Neural progenitor cell (in vitro differentiated cells): Measurements from ENCODE around the gene NOTCH1. TPM values are rescaled to one million over a fixed set of nuclear protein-coding genes. Genes with fewer than 3 reads are reported as not detected.

Experiments
- DNase-seq: peaks from one replicate; pipeline ENCODE4 v3.0.0-alpha.2; 2016; ENCODE audit warnings: low spot score
- H2AFZ ChIP-seq: fragments of 200-600 bp; sonication (generic); replicated peaks from 2 replicates; pipeline ENCODE4 v1.6.1; 2016; ENCODE audit warnings: antibody characterized with exemption
- H3F3A ChIP-seq: fragments of 200-600 bp; sonication (generic); 2 replicates; pipeline ENCODE4 v1.6.1; 2016; ENCODE audit warnings: antibody characterized with exemption, low read depth
- H3K27ac ChIP-seq: fragments of 200-600 bp; sonication (generic); 2 replicates; pipeline ENCODE4 v1.5.1; 2016; ENCODE audit warnings: mild to moderate bottlenecking
- H3K27me3 ChIP-seq: fragments of 200-600 bp; sonication (generic); 2 replicates; pipeline ENCODE4 v1.6.1; 2016; ENCODE audit warnings: mild to moderate bottlenecking, moderate library complexity
- H3K36me3 ChIP-seq: fragments of 200-600 bp; sonication (generic); 2 replicates; pipeline ENCODE4 v1.5.1; 2016
- H3K4me1 ChIP-seq: fragments of 200-600 bp; sonication (generic); 2 replicates; pipeline ENCODE4 v1.6.1; 2016; ENCODE audit warnings: mixed run types
- H3K4me2 ChIP-seq: fragments of 200-600 bp; sonication (generic); 2 replicates; pipeline ENCODE4 v1.6.1; 2016
- H3K4me3 ChIP-seq: fragments of 200-600 bp; sonication (generic); 2 replicates; pipeline ENCODE4 v1.5.1; 2016
- H3K79me2 ChIP-seq: fragments of 200-600 bp; sonication (generic); 2 replicates; pipeline ENCODE4 v1.6.1; 2016; ENCODE audit warnings: low read depth
- H3K9ac ChIP-seq: fragments of 200-600 bp; sonication (generic); 2 replicates; pipeline ENCODE4 v1.6.1; 2016
- H3K9me3 ChIP-seq: fragments of 200-600 bp; sonication (generic); 2 replicates; pipeline ENCODE4 v1.5.1; 2016; ENCODE audit warnings: low read depth
- H4K20me1 ChIP-seq: fragments of 200-600 bp; sonication (generic); 2 replicates; pipeline ENCODE4 v1.6.1; 2016; ENCODE audit warnings: low read depth
- H3K27ac Mint-ChIP-seq: 3 replicates; pipeline ENCODE4 v1.8.0; 2021; ENCODE audit warnings: mixed read lengths
- H3K27me3 Mint-ChIP-seq: 2 replicates; pipeline ENCODE4 v1.8.0; 2022; ENCODE audit warnings: low read depth, mild to moderate bottlenecking, inconsistent platforms, moderate library complexity, mixed read lengths; ENCODE audit not compliant: insufficient read depth
- H3K36me3 Mint-ChIP-seq: 3 replicates; pipeline ENCODE4 v1.8.0; 2021; ENCODE audit warnings: mixed read lengths
- H3K4me1 Mint-ChIP-seq: 3 replicates; pipeline ENCODE4 v1.8.0; 2021; ENCODE audit warnings: mixed read lengths
- H3K4me3 Mint-ChIP-seq: 3 replicates; pipeline ENCODE4 v1.8.0; 2021; ENCODE audit warnings: mild to moderate bottlenecking, moderate library complexity, mixed read lengths
- H3K9me3 Mint-ChIP-seq: 3 replicates; pipeline ENCODE4 v1.8.0; 2020; ENCODE audit warnings: mixed read lengths
- EZH2 ChIP-seq: fragments of 200-600 bp; sonication (generic); IDR thresholded peaks from 2 replicates; pipeline ENCODE4 v1.6.1; 2017; ENCODE audit warnings: antibody characterized with exemption, mild to moderate bottlenecking, moderate library complexity
- EZH2phosphoT487 ChIP-seq: fragments of 200-600 bp; sonication (generic); IDR thresholded peaks from 2 replicates; pipeline ENCODE4 v1.6.1; 2017; ENCODE audit warnings: antibody characterized with exemption
- total RNA-seq: library from RNA; depleted of rRNA; stranded (reverse); fragments of >200 nt; gene quantifications from 2 replicates; pipeline ENCODE4 v1.2.3, GENCODE V29; 2015; ENCODE audit warnings: low replicate concordance
- TF ChIP-seq, protein P1 (sequence below): fragments of 200-600 bp; sonication (generic); IDR thresholded peaks from 2 replicates; pipeline ENCODE4 v1.5.1; 2017; ENCODE audit warnings: antibody characterized with exemption, mild to moderate bottlenecking

NOTCH1 gene
- total RNA-seq, 1 donor from 2014 or later = 11.7 TPM

DNA sequence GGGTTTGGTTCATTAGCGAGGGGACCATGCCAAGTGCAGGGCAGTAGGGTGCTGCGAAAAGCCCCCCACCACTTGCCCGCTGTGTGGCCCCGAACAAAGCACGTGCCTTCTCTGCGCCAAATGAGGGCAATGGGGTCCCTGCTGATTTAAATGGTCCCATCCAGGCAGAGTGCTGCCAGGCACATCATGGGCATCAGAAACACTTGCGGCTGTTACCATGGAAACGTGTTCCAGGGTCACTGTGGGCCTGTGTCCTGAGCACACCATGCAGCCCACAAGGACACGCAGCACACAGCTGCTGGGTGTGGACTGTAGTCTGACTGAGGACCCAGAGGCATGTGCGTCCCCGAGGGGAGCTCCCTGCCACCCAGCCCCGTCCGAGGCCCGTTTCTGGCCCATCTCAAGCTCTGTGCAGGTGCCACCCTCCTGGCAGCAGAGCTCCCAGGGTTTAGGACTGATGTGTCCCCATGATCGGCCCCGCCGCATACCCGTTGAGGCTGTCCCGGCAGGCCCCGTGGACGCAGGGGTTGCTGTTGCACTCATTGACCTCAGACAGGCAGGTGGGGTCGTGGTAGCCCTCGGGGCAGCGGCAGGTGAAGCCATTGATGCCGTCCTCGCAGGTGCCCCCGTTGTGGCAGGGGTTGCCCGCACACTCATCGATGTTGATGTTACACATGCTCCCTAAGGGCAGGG is 31.7 kb downstream of the NOTCH1 start:
- Mint-ChIP-seq H3K9me3 (no peaks in the 10 kb centered on the region), H3K36me3 (no peaks in the 10 kb centered on the region), H3K27ac (no peak overlapping the region), H3K4me1 (peaks cover 6% of the 10 kb centered on the region), H3K4me3 (no peak overlapping the region), H3K27me3 (peaks cover 2% of the 10 kb centered on the region)
- Histone ChIP-seq H3K4me3 (no peak overlapping the region), H3K4me1 (no peaks in the 10 kb centered on the region), H3K27me3 (no peaks in the 10 kb centered on the region), H3K4me2 (no peak overlapping the region), H2AFZ (no peak overlapping the region), H3K9me3 (no peaks in the 10 kb centered on the region), H3K9ac (no peak overlapping the region), H3K27ac (no peak overlapping the region), H3F3A (no peaks in the 10 kb centered on the region), H4K20me1 (peaks cover 3% of the 10 kb centered on the region), H3K36me3 (no peaks in the 10 kb centered on the region), H3K79me2 (no peaks in the 10 kb centered on the region)
- DNase-seq = no peak
- no peak for TF ChIP-seq EZH2
- no peak for TF ChIP-seq EZH2phosphoT487
- TF ChIP-seq, protein P1, sequence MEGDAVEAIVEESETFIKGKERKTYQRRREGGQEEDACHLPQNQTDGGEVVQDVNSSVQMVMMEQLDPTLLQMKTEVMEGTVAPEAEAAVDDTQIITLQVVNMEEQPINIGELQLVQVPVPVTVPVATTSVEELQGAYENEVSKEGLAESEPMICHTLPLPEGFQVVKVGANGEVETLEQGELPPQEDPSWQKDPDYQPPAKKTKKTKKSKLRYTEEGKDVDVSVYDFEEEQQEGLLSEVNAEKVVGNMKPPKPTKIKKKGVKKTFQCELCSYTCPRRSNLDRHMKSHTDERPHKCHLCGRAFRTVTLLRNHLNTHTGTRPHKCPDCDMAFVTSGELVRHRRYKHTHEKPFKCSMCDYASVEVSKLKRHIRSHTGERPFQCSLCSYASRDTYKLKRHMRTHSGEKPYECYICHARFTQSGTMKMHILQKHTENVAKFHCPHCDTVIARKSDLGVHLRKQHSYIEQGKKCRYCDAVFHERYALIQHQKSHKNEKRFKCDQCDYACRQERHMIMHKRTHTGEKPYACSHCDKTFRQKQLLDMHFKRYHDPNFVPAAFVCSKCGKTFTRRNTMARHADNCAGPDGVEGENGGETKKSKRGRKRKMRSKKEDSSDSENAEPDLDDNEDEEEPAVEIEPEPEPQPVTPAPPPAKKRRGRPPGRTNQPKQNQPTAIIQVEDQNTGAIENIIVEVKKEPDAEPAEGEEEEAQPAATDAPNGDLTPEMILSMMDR = no peak

DNA sequence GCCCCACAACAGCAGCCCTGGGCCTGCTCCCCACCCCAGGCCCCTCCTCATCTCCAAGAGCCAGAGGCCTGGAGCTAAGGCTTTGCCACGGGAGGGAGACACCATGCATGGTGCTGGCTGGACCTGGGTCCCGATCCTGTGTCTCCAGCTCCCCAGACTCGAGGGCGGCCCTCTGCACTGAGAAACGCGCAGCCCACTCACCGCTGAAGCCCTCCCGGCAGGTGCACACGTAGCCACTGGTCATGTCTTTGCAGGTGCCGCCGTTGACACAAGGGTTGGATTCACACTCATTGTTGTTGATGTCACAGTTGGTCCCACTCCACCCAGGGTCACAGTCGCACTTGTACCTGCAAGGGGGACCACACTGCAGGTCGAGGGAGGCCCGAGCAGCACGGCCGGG is 32.7 kb downstream of the NOTCH1 start:
- Mint-ChIP-seq H3K4me3 (no peak overlapping the region), H3K27ac (no peak overlapping the region), H3K9me3 (no peaks in the 10 kb centered on the region), H3K27me3 (peaks cover 2% of the 10 kb centered on the region), H3K36me3 (no peaks in the 10 kb centered on the region), H3K4me1 (peaks cover 6% of the 10 kb centered on the region)
- no peak overlapping the region for H3K4me2 ChIP-seq
- H3F3A ChIP-seq = no peaks in the 10 kb centered on the region
- no peak overlapping the region for H3K9ac ChIP-seq
- H3K4me3 ChIP-seq = no peak overlapping the region
- no peak overlapping the region for H2AFZ ChIP-seq
- no peak for DNase-seq
- no peaks in the 10 kb centered on the region for H3K9me3 ChIP-seq
- H3K4me1 ChIP-seq = no peaks in the 10 kb centered on the region
- H4K20me1 ChIP-seq = peaks cover 3% of the 10 kb centered on the region
- H3K79me2 ChIP-seq = no peaks in the 10 kb centered on the region
- H3K36me3 ChIP-seq = no peaks in the 10 kb centered on the region
- TF ChIP-seq, protein P1 = no peak
- no peak for TF ChIP-seq EZH2phosphoT487
- TF ChIP-seq EZH2 = no peak
- H3K27ac ChIP-seq = no peak overlapping the region
- H3K27me3 ChIP-seq = no peaks in the 10 kb centered on the region

DNA sequence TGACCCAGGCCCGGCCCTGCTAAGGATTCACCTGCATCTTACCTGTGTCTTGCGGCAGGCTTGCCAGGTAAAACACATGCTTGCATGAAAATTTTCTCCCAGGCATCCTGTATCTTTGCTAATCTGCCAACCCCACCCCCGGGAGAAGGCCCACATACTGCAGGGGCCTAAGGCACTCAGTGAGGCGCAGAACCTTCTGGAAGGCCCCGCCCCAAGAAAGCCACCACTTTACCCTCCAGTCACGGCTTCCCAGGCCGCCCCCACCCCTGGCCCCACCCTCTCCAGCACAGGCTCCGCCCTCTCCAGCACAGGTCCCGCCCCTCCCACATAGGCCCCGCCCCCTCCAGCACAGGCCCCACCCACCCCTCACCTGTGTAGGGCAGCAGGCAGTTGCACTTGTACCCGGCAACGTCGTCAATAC is 33.2 kb downstream of the NOTCH1 start:
- Mint-ChIP-seq H3K36me3 (no peaks in the 10 kb centered on the region), H3K27me3 (peaks cover 2% of the 10 kb centered on the region), H3K4me1 (peaks cover 6% of the 10 kb centered on the region), H3K9me3 (no peaks in the 10 kb centered on the region), H3K4me3 (no peak overlapping the region), H3K27ac (no peak overlapping the region)
- no peak for DNase-seq
- H3K27ac ChIP-seq = no peak overlapping the region
- H3K4me1 ChIP-seq = no peaks in the 10 kb centered on the region
- H2AFZ ChIP-seq = no peak overlapping the region
- no peaks in the 10 kb centered on the region for H3K9me3 ChIP-seq
- no peaks in the 10 kb centered on the region for H3K36me3 ChIP-seq
- H3F3A ChIP-seq = no peaks in the 10 kb centered on the region
- H3K79me2 ChIP-seq = no peaks in the 10 kb centered on the region
- TF ChIP-seq, protein P1 = no peak
- TF ChIP-seq EZH2 (no peak), EZH2phosphoT487 (no peak)
- H3K9ac ChIP-seq = no peak overlapping the region
- H3K27me3 ChIP-seq = no peaks in the 10 kb centered on the region
- no peak overlapping the region for H3K4me3 ChIP-seq
- H3K4me2 ChIP-seq = no peak overlapping the region
- H4K20me1 ChIP-seq = peaks cover 3% of the 10 kb centered on the region
